ENCODE results near the gene ATG2A.

The ATG2A gene

DNA sequence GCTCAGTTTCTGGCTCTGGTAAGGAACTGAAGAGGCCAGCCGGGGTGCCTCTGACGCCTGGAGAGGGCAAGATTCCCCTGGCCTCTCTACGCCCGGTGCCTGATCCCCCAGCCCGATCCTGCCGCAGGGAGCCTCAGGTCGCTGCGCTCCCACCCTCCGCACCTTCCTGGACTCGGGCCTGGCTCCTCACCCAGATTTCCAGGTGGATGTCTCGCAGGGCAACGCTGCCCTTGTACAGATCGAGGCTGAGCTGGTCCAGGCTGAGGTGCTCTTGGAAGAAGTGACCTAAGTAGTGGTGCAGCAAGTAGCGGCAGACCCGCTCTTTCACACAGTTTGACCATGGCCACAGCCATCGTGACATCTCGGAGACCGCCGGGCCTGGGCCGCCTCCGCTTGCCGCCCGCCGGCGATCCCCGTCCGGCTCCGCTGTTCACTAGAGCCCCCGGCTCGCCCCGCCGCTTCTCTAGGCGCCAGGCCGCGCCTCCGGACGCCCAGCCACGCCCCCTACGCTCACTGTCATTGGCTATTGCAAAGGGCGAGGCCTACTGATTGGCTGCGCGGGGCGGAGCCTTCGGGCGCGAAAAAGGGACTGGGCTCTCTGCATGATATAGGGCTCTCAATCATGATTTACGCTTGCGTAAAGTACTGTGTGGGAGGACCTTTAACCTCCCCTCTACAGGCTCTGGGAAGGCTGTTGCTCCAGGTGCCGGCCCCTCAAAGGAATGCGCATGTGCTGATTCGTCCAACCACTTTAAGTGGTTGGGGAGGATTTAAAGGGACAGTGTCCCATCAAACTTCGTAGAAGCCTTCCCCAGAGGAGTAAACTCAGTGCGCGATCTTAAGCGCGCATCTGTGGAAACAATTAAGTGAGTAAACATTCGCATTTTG is at the start of gene ATG2A:
Gene ATG2A, minus strand, starts transcription at position 435 of the 888 bp plus-strand sequence. Its CDS starts 74 bp downstream, at position 361.
- peak; percentile 73 for DNase-seq

DNA sequence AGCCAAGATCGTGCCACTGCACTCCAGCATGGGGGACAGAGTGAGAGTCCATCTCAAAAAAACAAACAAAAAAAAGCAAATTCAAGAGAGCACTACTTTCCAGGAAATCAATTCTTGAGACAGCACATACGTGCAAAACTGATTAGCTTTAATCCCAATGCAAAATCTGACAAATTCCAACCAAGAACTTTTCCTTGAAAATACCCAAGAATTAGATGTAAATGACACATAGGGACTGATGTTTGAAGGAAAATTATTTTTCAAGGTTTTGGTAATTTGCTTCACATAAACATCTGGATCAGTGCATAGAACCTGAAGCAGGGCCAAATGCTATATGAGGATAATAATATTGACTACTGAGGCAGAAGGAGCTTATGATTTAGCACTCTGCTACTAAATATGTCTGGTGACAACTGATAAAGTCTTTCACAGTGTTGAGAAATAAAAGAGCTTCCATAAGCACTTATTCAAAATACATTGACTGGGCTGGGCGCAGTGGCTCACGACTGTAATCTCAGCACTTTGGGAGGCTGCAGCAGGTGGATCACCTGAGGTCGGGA is 46.1 kb upstream of the ATG2A start:
- DNase-seq: no peak

DNA sequence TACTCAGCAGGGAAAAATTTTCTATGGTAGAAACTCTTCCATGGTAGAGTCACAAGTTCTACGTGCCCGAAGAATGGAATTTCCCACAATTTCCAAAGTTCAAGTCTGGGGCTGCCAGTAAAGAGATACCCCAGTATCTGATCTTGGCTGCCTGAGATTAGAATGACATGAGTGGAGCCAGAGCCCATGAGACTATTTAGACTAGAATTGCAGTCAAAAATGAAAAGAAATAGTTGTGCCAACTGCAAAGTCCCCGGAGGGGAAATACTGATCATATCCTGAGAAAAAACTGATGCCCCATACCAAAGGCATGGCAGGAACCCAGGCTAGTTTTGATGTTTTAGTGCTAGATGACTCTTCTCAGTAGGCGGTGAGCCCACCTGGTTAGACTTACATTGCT is 43.7 kb upstream of the ATG2A start:
- DNase-seq: no peak

DNA sequence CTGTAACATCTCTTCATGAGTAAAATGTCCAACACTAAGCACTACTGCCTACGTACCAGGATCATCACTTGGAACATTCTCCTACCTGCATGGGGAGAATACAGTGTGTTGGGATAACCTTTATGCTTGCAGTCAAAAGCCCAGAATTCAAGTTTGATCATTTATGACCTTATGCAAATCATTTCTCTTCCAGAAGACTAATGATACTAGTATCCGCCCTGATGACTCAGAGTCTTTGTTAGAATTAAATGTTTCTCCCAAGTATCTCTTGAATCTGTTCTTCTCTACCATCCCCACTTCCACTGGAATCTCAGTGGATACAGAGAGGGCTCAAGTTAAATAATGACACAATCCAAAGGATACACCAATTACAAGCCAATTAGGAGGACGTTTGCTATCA is 42.5 kb upstream of the ATG2A start:
- DNase-seq: no peak

DNA sequence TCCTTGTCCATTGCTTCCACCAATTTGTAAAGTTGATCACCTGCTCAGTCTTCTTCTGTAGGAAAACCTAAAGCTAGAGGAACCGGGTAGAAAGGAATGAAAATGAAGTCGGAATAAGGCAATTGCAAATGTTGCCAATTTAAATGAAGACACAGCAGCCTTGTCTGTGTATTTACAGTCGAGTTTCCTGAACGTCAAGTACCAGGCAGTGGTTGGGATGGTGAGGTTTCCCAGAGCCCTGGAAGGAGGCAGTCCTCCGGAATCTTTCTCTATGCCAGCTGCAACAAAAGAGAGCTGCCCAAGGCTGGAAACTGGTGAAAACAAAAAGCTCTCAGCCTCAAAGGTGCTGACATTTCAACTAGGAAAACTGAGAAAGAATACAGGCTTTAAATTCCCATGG is 37.2 kb upstream of the ATG2A start:
- DNase-seq: no peak

DNA sequence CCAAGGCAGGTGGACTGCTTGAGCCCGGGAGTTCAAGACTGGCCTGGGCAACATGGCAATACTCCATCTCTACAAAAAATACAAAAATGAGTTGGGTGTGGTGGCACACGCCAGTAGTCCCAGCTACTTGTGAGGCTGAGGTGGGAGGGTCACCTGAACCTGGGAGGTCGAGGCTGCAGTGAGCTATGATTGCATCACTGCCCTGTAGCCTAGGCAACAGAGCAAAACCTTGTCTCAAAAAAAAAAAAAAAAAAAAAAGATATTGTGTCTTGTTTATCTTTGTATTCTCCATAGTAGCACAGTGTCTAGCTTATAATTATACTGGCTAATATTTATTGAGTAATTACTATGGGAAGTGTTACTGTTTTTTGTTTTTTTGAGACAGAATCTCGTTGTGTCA is 34.5 kb upstream of the ATG2A start:
- no peak for DNase-seq

DNA sequence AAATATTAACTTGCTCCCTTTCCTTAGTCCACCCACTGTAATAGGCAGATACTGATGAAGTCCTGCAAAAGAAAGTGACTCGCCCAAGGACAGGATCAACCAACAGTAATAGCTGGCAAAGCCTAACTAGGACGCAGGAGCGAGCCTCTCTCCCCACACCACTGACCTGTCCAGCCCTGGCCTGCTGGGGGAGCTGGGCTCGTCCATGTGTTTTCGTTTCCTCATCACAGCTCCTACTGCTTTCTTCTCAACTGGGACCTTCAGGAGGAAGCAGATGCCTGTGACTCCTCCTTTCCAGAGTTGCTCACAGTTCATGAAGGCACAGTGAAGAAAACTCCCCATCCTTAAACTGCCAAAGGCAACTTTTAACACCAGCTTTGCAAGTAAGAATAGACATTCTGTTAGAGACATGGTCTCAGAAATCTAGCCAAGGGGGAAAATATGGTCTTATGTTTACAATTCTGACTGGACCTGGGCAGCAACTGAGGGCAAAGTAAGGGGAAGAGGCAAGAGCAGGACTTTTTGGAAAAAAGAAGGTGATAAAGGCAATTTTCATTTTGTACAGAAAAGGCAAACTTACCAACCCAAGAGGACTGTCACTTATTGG is 30.3 kb upstream of the ATG2A start:
- no peak for DNase-seq

DNA sequence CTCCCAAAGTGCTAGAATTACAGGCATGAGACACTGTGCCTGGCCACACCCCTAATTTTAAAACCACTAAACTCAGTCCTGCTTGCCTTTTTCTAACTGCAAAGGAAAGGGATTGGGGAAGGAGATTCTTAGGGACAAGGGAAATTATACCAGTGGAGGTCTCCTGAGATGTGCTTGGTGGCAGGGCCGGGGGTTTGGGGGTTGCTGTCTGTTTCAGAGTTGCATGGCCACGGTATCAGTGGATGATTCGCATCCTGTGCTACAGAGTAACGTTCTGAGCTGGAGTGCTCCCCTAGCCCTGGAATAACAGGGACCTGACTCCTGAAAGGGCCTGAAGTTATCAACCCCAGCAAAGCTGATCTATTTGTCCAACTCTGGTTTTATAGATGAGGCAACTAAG is 19.5 kb upstream of the ATG2A start:
- DNase-seq: no peak

DNA sequence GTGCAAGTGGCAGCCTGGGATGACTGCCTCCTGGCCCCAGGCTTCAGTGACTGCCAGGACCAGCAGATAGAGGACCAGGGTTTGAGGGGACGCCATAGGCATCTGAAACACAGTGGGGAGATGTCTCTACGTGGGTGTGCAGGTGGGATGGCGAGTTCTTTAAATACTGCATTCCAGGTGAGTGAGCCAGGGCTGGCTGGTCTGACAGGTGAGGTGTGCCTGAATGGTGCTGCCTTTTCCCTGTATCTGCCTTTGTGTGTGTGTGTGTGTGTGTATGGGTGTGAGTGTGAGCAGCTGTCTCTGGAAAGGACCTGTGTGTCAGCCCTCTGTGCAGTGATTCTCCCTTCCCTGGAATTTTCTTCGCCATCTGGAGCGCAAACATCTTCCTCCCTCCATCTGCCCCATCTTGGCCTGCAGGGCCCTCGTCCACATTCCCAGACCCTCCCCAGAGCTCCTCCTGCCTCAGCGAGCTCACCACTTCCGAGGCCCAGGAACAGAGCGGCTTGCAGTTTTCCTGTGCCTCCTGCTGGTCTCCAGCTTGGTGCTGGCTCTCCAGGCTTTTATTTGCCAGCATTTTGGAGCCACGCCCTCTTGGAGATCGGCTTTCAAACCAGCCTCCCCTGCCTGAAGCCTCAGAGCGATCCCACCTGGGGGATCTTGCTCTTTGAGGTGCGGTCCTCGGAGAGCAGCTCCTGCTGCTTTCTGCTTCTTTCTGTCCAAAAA is 18.5 kb upstream of the ATG2A start, which contains the start of gene GPHA2:
Gene GPHA2, minus strand, starts transcription at position 535 of the 723 bp plus-strand sequence. Its CDS starts 433 bp downstream, at position 102.
- DNase-seq: no peak

DNA sequence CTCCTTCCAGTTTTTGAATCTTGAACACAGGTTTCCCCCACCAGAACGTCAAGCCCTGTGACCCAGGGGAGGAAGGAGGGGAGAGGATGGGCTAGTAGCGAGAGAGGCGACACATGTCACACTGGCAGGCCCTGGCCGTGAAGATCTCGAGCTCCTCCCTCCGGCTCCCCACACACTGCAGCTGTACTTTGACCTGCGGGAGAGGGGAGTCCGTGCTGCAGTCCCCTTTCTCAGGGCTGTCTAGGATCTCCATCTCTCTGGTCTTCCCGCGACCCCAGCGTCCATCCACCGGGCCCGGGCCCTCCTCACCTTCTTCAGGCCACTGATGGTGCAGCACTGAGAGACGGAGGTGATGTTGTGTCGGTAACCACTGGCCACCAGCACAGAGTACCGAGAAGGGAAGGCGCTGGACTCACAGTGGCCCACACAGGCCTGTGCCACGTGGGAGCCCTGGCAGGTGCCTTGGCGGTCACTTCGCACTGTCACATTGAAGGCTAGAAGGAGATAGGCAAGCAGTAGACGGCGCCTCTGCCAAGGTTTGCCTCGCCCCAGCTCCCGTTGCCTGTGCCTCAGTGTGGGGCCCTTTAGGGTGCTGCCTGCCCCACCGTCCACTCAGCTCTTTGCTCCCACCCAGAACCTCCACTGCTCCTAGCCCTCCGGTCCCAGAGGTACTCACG is 17.8 kb upstream of the ATG2A start:
- no peak for DNase-seq

DNA sequence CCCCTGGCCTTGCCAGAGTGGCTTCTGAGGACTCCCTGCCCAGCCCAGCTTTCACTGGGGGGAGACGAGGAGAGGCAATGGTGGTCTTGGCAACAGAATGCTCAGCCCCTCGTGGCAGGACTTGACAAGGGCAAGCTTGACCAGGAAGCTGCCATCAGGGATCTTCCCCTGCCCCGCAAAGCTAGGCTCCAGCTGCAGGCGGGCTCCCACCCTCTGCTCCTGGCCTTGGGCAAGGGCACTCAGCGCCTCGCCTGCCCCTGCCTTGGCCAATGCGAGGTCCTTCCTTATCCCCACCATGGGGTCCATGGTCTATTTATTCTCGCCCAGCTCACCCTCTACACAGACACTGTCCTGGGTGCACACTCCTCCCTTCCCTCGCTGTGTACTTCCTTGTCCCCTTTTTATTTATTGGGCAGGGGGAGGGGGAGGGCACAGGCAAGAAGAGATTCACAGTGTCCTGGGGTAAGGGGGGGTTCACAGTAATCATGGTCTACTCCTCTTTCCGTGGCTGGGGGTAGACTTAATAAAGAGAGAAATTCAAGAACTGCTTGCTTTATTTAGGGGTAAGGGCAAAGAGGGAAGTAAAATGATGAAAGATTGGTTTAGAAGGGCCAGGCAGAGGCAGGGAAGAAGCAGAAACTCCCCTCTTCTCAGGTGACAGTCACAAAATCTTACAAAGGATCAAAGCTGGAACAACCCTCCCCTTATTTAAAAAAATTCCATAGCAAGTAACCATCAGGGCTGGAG is 17.1 kb upstream of the ATG2A start:
- no peak for DNase-seq

DNA sequence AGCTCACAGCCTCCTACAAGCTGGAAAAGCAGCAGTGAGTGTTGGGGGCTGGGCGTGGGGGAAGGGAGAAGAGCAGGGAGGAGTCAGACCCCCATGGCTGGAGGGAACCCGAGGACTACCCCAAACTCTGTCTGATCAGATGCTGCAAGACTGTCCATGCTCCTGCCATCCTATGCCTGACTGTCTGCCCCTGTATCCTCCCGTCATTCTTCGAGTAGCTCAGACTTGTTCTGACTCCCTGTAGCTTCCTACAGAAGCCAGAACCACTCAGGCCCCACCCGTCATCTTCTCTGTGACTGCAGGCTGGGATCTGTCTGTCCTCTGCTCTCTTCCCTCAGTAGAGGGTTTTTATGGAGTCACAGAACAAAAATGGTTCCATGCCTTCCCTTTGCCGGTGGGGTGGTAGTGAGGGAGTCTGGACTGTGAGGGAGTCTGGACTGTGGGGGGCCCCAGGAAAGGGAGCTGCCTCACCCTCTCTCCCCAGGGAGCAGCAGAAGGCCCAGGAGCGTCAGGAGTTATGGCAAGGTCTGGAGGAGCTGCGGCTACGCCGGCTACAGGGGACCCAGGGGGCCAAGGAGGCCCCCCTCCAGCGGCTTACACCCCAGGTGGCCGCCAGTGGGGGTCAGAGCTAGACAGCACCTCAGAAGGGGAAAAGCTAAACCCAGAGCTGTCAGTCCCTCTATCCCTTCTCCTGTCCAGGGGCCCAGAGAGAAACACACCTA is 16.4 kb upstream of the ATG2A start:
- DNase-seq: no peak

DNA sequence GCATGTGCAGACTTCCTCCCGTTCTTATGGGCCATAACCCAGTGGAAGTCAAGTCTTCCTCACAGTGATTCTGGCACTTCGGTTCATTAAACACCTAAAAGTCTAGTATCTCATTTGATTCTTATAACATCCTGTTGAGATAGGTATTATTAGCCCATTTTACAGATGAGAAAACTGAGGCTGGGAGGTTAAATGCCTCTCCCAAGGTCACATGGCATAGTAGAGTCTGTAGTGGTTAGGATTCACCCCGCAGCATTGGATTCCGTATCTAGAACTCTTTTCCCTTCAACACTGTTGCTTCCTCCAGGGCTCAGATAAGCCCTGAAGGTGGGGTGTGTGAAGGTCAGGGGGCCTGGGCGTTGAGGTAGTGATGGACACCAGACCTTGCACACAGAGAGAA is 15.3 kb upstream of the ATG2A start:
- DNase-seq: no peak

DNA sequence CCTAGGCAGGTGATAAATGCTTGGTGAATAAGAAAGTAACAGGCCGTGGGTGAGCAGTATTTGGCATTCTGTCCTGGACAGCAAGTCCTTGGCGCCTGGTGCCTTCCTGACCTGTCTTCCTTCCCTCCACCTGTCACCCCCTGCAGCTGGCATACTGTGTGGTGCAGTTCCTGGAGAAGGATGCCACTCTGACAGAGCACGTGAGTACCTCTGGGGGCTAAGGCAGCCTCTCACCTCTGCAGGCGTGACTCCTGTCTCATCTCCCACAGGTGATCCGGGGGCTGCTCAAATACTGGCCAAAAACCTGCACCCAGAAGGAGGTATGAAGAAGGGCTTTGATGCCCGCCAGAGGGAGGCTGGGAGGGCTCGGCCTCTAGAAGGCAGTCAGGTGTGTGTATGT is 14.3 kb upstream of the ATG2A start:
- DNase-seq: no peak

DNA sequence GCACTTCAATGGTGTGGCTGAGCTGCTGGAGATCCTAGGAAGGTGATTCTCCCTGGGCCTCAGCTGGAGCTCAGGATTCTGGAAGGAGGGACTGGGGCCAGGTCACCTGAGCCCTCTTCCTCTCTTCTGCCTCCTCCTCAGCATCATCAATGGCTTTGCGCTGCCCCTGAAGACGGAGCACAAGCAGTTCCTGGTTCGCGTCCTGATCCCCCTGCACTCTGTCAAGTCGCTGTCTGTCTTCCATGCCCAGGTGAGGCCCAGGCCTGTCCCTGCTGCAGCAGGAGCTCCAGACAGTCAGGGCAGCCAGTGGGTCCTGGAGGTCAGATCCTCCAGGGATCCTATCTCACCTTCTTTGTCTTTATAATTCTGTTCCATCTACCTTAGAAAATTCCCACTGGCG is 13.3 kb upstream of the ATG2A start:
- no peak for DNase-seq

DNA sequence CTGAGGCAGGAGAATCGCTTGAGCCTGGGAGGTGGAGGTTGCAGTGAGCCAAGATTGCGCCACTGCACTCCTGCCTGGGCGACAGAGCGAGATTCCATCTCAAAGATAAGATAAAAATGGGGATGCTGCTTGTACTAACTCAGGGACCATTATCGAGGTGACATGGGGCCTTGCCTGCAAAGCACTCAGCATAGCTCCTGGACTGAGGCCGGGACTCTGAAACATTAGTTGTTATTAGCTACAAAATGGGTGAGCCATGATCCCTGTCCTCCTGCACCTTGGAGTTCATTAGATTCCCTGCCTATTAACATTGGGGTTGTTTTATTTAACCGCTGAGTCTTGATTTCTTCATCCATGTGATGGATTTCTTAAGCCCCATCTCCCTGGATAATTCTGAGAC is 12.6 kb upstream of the ATG2A start:
- DNase-seq: no peak

DNA sequence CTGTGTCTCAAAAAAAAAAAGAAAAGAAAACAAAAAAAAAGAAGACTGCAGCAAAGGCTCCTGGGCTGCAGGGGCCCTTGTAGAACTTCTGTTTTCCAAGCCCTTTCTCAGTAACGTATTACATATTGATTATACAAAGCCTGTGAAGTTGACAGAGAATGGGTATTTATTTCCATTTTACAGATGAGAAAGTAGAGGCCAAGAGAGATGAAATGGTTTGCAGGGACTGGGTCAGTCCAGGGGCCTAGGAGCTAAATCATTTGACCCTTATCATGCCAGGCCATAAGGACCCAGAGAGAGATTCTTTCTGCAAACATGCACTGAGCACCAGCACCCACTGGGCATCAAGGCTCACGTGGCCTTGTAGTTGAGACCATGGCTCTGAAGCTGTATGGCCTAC is 11.9 kb upstream of the ATG2A start:
- no peak for DNase-seq

DNA sequence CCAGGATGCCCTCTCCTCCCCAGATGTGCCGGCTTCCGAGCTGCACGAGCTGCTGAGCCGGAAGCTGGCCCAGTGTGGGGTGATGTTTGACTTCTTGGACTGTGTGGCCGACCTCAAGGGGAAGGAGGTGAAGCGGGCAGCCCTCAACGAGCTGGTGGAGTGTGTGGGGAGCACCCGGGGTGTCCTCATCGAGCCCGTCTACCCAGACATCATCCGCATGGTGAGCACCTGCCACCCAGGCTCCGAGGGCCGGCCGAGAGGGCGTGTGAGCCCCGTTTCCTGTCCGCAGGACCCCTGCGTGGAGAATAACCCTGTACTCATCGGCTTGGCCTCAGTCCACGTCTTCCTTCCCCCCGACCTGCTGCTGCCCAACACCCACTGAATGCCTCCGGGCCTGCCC is 9.7 kb upstream of the ATG2A start:
- DNase-seq: no peak

DNA sequence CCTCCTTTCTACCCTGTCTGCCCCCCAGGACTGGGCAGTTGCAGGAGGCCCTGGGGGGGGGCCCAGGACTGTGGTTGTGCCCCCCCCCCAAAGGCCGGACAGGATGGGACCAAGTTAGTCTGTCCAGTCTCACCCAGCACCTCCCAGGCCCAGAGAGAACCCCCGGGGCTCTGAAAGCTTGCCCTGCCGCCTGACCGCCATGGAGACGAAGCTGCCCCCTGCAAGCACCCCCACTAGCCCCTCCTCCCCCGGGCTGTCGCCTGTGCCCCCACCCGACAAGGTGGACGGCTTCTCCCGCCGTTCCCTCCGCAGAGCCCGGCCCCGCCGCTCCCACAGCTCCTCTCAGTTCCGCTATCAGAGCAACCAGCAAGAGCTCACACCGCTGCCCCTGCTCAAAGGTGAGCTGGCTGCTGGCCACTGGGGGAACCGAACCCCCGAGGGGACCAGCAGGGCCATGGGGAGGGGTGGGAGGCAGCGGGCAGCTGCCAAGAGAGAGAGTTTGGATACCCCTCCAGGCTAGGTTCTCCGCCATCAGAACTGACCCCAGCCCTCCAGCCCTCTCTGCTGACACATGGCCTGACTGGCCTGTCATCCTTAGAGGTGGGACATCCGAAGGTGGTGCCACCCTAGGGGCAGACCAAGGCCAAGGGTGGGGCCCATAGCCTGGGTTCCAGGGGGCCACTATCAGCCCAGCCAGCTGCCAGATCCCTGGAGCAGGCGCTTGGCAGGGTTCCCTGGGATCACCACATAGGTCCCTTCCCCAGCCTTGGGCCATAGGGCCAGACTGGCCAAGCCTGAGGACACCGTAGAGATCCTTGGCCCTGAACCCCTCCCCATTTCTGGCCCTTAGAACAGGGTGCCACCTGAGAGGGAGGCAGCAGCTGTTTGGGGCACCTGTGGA is 8.8 kb upstream of the ATG2A start:
- DNase-seq: no peak

DNA sequence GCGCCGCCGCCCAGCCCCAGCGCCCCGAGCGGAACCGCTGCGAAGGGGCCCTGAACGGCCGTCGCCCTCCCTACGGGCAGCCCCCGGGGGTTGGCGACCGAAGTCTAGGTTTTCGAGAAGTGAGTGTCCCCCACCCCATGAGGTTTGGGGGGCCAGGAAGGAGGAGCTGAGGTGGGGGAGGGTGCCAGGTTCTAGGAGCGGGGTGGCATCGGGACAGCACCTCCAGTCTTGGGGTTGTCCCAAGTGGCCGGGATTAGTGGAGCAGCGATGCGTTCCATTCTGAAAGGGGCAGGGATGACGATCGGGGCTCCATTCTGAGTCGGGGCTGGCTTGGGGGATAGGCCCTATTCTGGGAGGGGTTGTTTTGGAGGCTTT is 7.9 kb upstream of the ATG2A start:
- no peak for DNase-seq
